A549 (cell line): ENCODE results near the gene UFD1.

Experiments used
- CTCF ChIP-seq: fragments of >200 bp; sonication (Bioruptor Twin); formaldehyde crosslinking; IDR thresholded peaks from 3 replicates; pipeline ENCODE4 v1.5.1; 2016
- FOSL2 ChIP-seq, 2 experiments: fragments of 450-650 bp in 1 of 2; fragments of >200 bp in 1 of 2; sonication (Bioruptor Twin) in 1 of 2; formaldehyde crosslinking; IDR thresholded peaks; 2 replicates each; pipeline versions ENCODE4 v1.5.0 to v1.6.1; 2016 to 2020; ENCODE audit warnings: mild to moderate bottlenecking in 1 of 2, moderate library complexity in 1 of 2
- RAD21 ChIP-seq, 2 experiments: fragments of >200 bp in 1 of 2; sonication (Bioruptor Twin) in 1 of 2; formaldehyde crosslinking in 1 of 2; IDR thresholded peaks in 1 of 2; conservative IDR thresholded peaks in 1 of 2; 2 replicates in 1 of 2; 3 replicates in 1 of 2; pipeline ENCODE4 v1.6.1; 2012 to 2018; ENCODE audit warnings: inconsistent platforms in 1 of 2
- REST ChIP-seq: fragments of 200-600 bp; sonication (generic); IDR thresholded peaks from 2 replicates; pipeline ENCODE4 v1.6.1; 2016; ENCODE audit warnings: antibody characterized with exemption, mild to moderate bottlenecking, moderate library complexity
- RNF2 ChIP-seq: fragments of 200-600 bp; sonication (generic); IDR thresholded peaks from 2 replicates; pipeline ENCODE4 v1.6.1; 2016; ENCODE audit warnings: low read depth, mild to moderate bottlenecking, antibody characterized with exemption, moderate library complexity, borderline replicate concordance
- ZC3H11A ChIP-seq: fragments of 450-650 bp; IDR thresholded peaks from 2 replicates; pipeline ENCODE4 v1.6.1; 2014; ENCODE audit warnings: antibody characterized with exemption, mild to moderate bottlenecking

- TF ChIP-seq CTCF (no peak), RAD21 (conservative IDR thresholded peaks at IDR 0.05 in 1 of 2, IDR thresholded peaks at IDR 0.05 in 1 of 2) (no peak), FOSL2 (IDR thresholded peaks at IDR 0.05) (no peak), FOSL2 (CRISPR knock-in tag; IDR thresholded peaks at IDR 0.05) (no peak), ZC3H11A (no peak), RNF2 (no peak), REST (no peak)
Measured at GRCh38 chr22:19430890-19431541, 48.0 kb downstream of the UFD1 start.
